CD4-positive, alpha-beta T cell treated with Interleukin-17A for 4 hours (primary cell): ENCODE data around the gene NLRX1.
"Not testable (repeated sequence)": the region's sequence is repeated elsewhere in the genome, so short reads cannot be mapped to it uniquely, and the experiment has no call there.

Experiments used
- DNase-seq: peaks from one replicate; pipeline ENCODE4 v3.0.0-alpha.2; 2020; ENCODE audit warnings: mixed read lengths

The NLRX1 gene

GRCh38 chr11:119153049-119153818 is 15.3 kb upstream of the NLRX1 start:
- DNase-seq, result no peak

GRCh38 chr11:119154178-119154577 is 14.3 kb upstream of the NLRX1 start:
- no peak for DNase-seq

GRCh38 chr11:119155733-119156492 is 12.6 kb upstream of the NLRX1 start:
- DNase-seq, result peak; percentile 29

GRCh38 chr11:119156496-119156895 is 12.0 kb upstream of the NLRX1 start:
- DNase-seq, result no peak

GRCh38 chr11:119157063-119157462 is 11.5 kb upstream of the NLRX1 start:
- DNase-seq, result no peak

GRCh38 chr11:119158467-119158866 is 10.1 kb upstream of the NLRX1 start:
- no peak for DNase-seq

GRCh38 chr11:119160151-119160550 is 8.4 kb upstream of the NLRX1 start:
- no peak for DNase-seq

GRCh38 chr11:119161871-119162270 is 6.7 kb upstream of the NLRX1 start:
- DNase-seq, result no peak

- DNase-seq, result no peak
These were observed 2.0 kb upstream of the NLRX1 start for GRCh38 chr11:119166368-119167076.

- not testable (repeated sequence) for DNase-seq
These were observed 1.5 kb upstream of the NLRX1 start for GRCh38 chr11:119167077-119167458.

GRCh38 chr11:119167933-119168332 is 592 bp upstream of the NLRX1 start:
- no peak for DNase-seq

GRCh38 chr11:119169282-119169719 is 776 bp downstream of the NLRX1 start:
- DNase-seq, result no peak

- DNase-seq, result no peak
These were observed 4.0 kb downstream of the NLRX1 start for GRCh38 chr11:119172513-119172912.

GRCh38 chr11:119173453-119173852 is 4.9 kb downstream of the NLRX1 start:
- DNase-seq, result no peak

- DNase-seq, result no peak
These were observed 7.1 kb downstream of the NLRX1 start for GRCh38 chr11:119175493-119176077.

GRCh38 chr11:119178166-119178680 is 9.7 kb downstream of the NLRX1 start:
- DNase-seq, result no peak

GRCh38 chr11:119179342-119179741 is 10.8 kb downstream of the NLRX1 start:
- no peak for DNase-seq

- no peak for DNase-seq
These were observed 11.5 kb downstream of the NLRX1 start for GRCh38 chr11:119179983-119180382.

- no peak for DNase-seq
These were observed 12.5 kb downstream of the NLRX1 start for GRCh38 chr11:119180729-119181676.

GRCh38 chr11:119181677-119182412 is 13.3 kb downstream of the NLRX1 start:
- no peak for DNase-seq

- DNase-seq, result not testable (repeated sequence)
These were observed 15.9 kb downstream of the NLRX1 start for GRCh38 chr11:119184399-119184798.
